ENCODE data around the gene THAP5.

GRCh38 chr7:108533712-108534111, 35.8 kb downstream of the THAP5 start:
- TF ChIP-seq CTCF (conservative IDR thresholded peaks at IDR 0.05) (no peak), EZH2 (IDR thresholded peaks at IDR 0.05; ENCODE audit: low read depth) (no peak)
